Measurements from ENCODE around the gene INTS7. TPM values are rescaled to one million over a fixed set of nuclear protein-coding genes. Genes with fewer than 3 reads are reported as not detected.

Gene INTS7
- total RNA-seq, 1 experiment from 2014 or later, result 35.5 TPM

- ATAC-seq (no peak), DNase-seq (ENCODE audit: low read depth, low spot score) (no peak)
- H3K27me3 ChIP-seq (ENCODE audit: control insufficient read depth, insufficient read depth, low read length), result peaks cover 4% of the 10 kb centered on the region; the same call in 1 of the 2 replicates
- H3K27ac ChIP-seq (ENCODE audit: low read length), result no peak overlapping the region
- ChIA-PET CTCF (no interaction called here), POLR2A (no interaction called here)
- BruUV-seq (replicated peaks), result no TSS peak
- no peak for TF ChIP-seq SIN3A (IDR thresholded peaks at IDR 0.05; ENCODE audit: borderline replicate concordance, insufficient read depth, low read depth, low read length)
- TF ChIP-seq TCF7L2 (IDR thresholded peaks at IDR 0.05; ENCODE audit: low read depth, low read length), result no peak
- TF ChIP-seq REST (IDR thresholded peaks at IDR 0.05; ENCODE audit: insufficient read depth in 1 of 2, low read depth in 2 of 2, low read length in 1 of 2), result no peak
- no peak for TF ChIP-seq POLR2AphosphoS5 (IDR thresholded peaks at IDR 0.05; ENCODE audit: low read depth, low read length)
- no peak for TF ChIP-seq CTCF (IDR thresholded peaks at IDR 0.05)
- intact Hi-C loops (cut with micrococcal nuclease; ENCODE audit: unreplicated experiment) (no loop called here), in situ Hi-C loops (cut with HindIII; ENCODE audit: low pct_unique_long_range_greater_than_20kb, low sequenced_read_pairs) (no loop called here)
- no peaks in the 10 kb centered on the region for H3K36me3 ChIP-seq (ENCODE audit: control insufficient read depth, insufficient read depth, low read length)
- no peak overlapping the region for H3K4me3 ChIP-seq (ENCODE audit: low read depth in 2 of 2, low read length in 2 of 2)
- H3K4me1 ChIP-seq (ENCODE audit: control insufficient read depth, insufficient read depth, low read length), result no peaks in the 10 kb centered on the region; the same call in 1 of the 2 replicates
- H3K9me3 ChIP-seq (ENCODE audit: control insufficient read depth, insufficient read depth, low read depth, low read length), result no peaks in the 10 kb centered on the region
Measured at GRCh38 chr1:211921579-211922095, 113.7 kb downstream of the INTS7 start.

GRCh38 chr1:211920602-211921226, 114.6 kb downstream of the INTS7 start:
- no TSS peak for BruUV-seq (replicated peaks)
- Histone ChIP-seq H3K36me3 (ENCODE audit: control insufficient read depth, insufficient read depth, low read length) (no peaks in the 10 kb centered on the region), H3K4me1 (ENCODE audit: control insufficient read depth, insufficient read depth, low read length) (no peaks in the 10 kb centered on the region; the same call in 1 of the 2 replicates), H3K4me3 (ENCODE audit: low read depth in 2 of 2, low read length in 2 of 2) (no peak overlapping the region), H3K27ac (ENCODE audit: low read length) (no peak overlapping the region), H3K9me3 (ENCODE audit: control insufficient read depth, insufficient read depth, low read depth, low read length) (no peaks in the 10 kb centered on the region), H3K27me3 (ENCODE audit: control insufficient read depth, insufficient read depth, low read length) (peaks cover 4% of the 10 kb centered on the region; the same call in 1 of the 2 replicates)
- in situ Hi-C loops (cut with HindIII; ENCODE audit: low pct_unique_long_range_greater_than_20kb, low sequenced_read_pairs), result no loop called here
- intact Hi-C loops (cut with micrococcal nuclease; ENCODE audit: unreplicated experiment), result no loop called here
- no peak for ATAC-seq
- CTCF ChIA-PET, result interaction anchor here (1.0 kb wide), 1 partner anchor 222 kb away, joined by 3 read pairs; no protein-coding TSS in a partner anchor
- TF ChIP-seq POLR2AphosphoS5 (IDR thresholded peaks at IDR 0.05; ENCODE audit: low read depth, low read length), result no peak
- POLR2A ChIA-PET, result no interaction called here
- DNase-seq (ENCODE audit: low read depth, low spot score), result no peak

- DNase-seq (ENCODE audit: low read depth, low spot score) (no peak), ATAC-seq (peak; percentile 40; the same call in 1 of the 2 replicates)
- BruUV-seq (replicated peaks), result no TSS peak
- ChIA-PET POLR2A (interaction anchor here (0.5 kb wide), 1 partner anchor 85 kb away, joined by 5 read pairs; no protein-coding TSS in a partner anchor), CTCF (interaction anchor here (1.0 kb wide), 1 partner anchor 222 kb away, joined by 3 read pairs; no protein-coding TSS in a partner anchor)
- Histone ChIP-seq H3K4me1 (ENCODE audit: control insufficient read depth, insufficient read depth, low read length) (no peaks in the 10 kb centered on the region; the same call in 1 of the 2 replicates), H3K36me3 (ENCODE audit: control insufficient read depth, insufficient read depth, low read length) (no peaks in the 10 kb centered on the region), H3K27ac (ENCODE audit: low read length) (no peak overlapping the region), H3K4me3 (ENCODE audit: low read depth in 2 of 2, low read length in 2 of 2) (no peak overlapping the region), H3K27me3 (ENCODE audit: control insufficient read depth, insufficient read depth, low read length) (peaks cover 4% of the 10 kb centered on the region; the same call in 1 of the 2 replicates), H3K9me3 (ENCODE audit: control insufficient read depth, insufficient read depth, low read depth, low read length) (no peaks in the 10 kb centered on the region)
- in situ Hi-C loops (cut with HindIII; ENCODE audit: low pct_unique_long_range_greater_than_20kb, low sequenced_read_pairs) (no loop called here), intact Hi-C loops (cut with micrococcal nuclease; ENCODE audit: unreplicated experiment) (no loop called here)
- TF ChIP-seq POLR2AphosphoS5 (IDR thresholded peaks at IDR 0.05; ENCODE audit: low read depth, low read length) (no peak), TCF7L2 (IDR thresholded peaks at IDR 0.05; ENCODE audit: low read depth, low read length) (no peak), REST (IDR thresholded peaks at IDR 0.05; ENCODE audit: insufficient read depth in 1 of 2, low read depth in 2 of 2, low read length in 1 of 2) (no peak), SIN3A (IDR thresholded peaks at IDR 0.05; ENCODE audit: borderline replicate concordance, insufficient read depth, low read depth, low read length) (no peak), CTCF (IDR thresholded peaks at IDR 0.05) (no peak)
Measured at GRCh38 chr1:211920141-211920572, 115.2 kb downstream of the INTS7 start.
